ENCODE data around the gene CCDC154. TPM values are rescaled to one million over a fixed set of nuclear protein-coding genes. Genes with fewer than 3 reads are reported as not detected.

The CCDC154 gene
- total and polyA plus RNA-seq, 2 experiments from 2014 or later, result 0.31 TPM; not detected in 1

GRCh38 chr16:1426734-1427471 is 17.5 kb downstream of the CCDC154 start:
- H3K9me3 Mint-ChIP-seq, result no peaks in the 10 kb centered on the region; the same call in 2 of the 3 replicates
- no peaks in the 10 kb centered on the region for H3K36me3 ChIP-seq (ENCODE audit: insufficient read depth)
- H3F3A ChIP-seq (replicated peaks; ENCODE audit: low read depth), result no peaks in the 10 kb centered on the region
- no peaks in the 10 kb centered on the region for H3K36me3 Mint-ChIP-seq (ENCODE audit: low read depth)
- peaks cover 8% of the 10 kb centered on the region for H3K27me3 Mint-ChIP-seq (ENCODE audit: insufficient read depth, low read depth, poor library complexity)
- H3K4me1 ChIP-seq (ENCODE audit: insufficient read depth), result no peaks in the 10 kb centered on the region
- peak; percentile 44 for DNase-seq (ENCODE audit: low spot score)
- no peaks in the 10 kb centered on the region for H3K27me3 ChIP-seq (ENCODE audit: insufficient read depth)
- H4K20me1 ChIP-seq (replicated peaks; ENCODE audit: insufficient read depth), result no peaks in the 10 kb centered on the region
- no peaks in the 10 kb centered on the region for H3K79me2 ChIP-seq (replicated peaks; ENCODE audit: insufficient read depth)
- no peak overlapping the region for H3K4me3 Mint-ChIP-seq
- H3K4me2 ChIP-seq, result no peak overlapping the region
- H2AFZ ChIP-seq, result no peak overlapping the region; the same call in 1 of the 2 replicates
- H3K27ac Mint-ChIP-seq, result no peak overlapping the region; the same call in 1 of the 2 replicates
- H3K4me1 Mint-ChIP-seq, result 0 out of 3 replicates have a peak, but pooled peaks cover 2% of the 10 kb centered on the region
- no peak overlapping the region for H3K4me3 ChIP-seq
- TF ChIP-seq, protein P1, sequence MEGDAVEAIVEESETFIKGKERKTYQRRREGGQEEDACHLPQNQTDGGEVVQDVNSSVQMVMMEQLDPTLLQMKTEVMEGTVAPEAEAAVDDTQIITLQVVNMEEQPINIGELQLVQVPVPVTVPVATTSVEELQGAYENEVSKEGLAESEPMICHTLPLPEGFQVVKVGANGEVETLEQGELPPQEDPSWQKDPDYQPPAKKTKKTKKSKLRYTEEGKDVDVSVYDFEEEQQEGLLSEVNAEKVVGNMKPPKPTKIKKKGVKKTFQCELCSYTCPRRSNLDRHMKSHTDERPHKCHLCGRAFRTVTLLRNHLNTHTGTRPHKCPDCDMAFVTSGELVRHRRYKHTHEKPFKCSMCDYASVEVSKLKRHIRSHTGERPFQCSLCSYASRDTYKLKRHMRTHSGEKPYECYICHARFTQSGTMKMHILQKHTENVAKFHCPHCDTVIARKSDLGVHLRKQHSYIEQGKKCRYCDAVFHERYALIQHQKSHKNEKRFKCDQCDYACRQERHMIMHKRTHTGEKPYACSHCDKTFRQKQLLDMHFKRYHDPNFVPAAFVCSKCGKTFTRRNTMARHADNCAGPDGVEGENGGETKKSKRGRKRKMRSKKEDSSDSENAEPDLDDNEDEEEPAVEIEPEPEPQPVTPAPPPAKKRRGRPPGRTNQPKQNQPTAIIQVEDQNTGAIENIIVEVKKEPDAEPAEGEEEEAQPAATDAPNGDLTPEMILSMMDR (conservative IDR thresholded peaks at IDR 0.05; ENCODE audit: low read depth in 2 of 2), result peak in 1 of 2 experiments; percentile 7; a peak in 1 of 4 replicates
- no peak for TF ChIP-seq ETS1 (IDR thresholded peaks at IDR 0.05)
- H3K27ac ChIP-seq (ENCODE audit: low read depth), result no peak overlapping the region
- no peaks in the 10 kb centered on the region for H3K9me2 ChIP-seq (ENCODE audit: insufficient read depth)
- ATAC-seq, result peak; percentile 38

- no peaks in the 10 kb centered on the region for H3K36me3 Mint-ChIP-seq (ENCODE audit: low read depth)
- Histone ChIP-seq H3K27ac (ENCODE audit: low read depth) (no peak overlapping the region), H2AFZ (no peak overlapping the region), H3K4me2 (no peak overlapping the region), H3K9me2 (ENCODE audit: insufficient read depth) (no peaks in the 10 kb centered on the region), H3K4me3 (no peak overlapping the region), H4K20me1 (replicated peaks; ENCODE audit: insufficient read depth) (no peaks in the 10 kb centered on the region), H3K36me3 (ENCODE audit: insufficient read depth) (no peaks in the 10 kb centered on the region), H3K27me3 (ENCODE audit: insufficient read depth) (no peaks in the 10 kb centered on the region), H3F3A (replicated peaks; ENCODE audit: low read depth) (no peaks in the 10 kb centered on the region), H3K79me2 (replicated peaks; ENCODE audit: insufficient read depth) (no peaks in the 10 kb centered on the region), H3K4me1 (ENCODE audit: insufficient read depth) (no peaks in the 10 kb centered on the region; the same call in 1 of the 2 replicates)
- H3K27ac Mint-ChIP-seq, result no peak overlapping the region
- H3K4me1 Mint-ChIP-seq, result 0 out of 3 replicates have a peak, but pooled peaks cover 2% of the 10 kb centered on the region
- peaks cover 9% of the 10 kb centered on the region for H3K27me3 Mint-ChIP-seq (ENCODE audit: insufficient read depth, low read depth, poor library complexity)
- H3K9me3 Mint-ChIP-seq, result no peaks in the 10 kb centered on the region
- DNase-seq (ENCODE audit: low spot score), result no peak
- no peak for ATAC-seq
- H3K4me3 Mint-ChIP-seq, result no peak overlapping the region
- TF ChIP-seq EZH2phosphoT487 (IDR thresholded peaks at IDR 0.05; ENCODE audit: unreplicated experiment), result no peak
- no peak for TF ChIP-seq ZNF462 (CRISPR knock-in tag; IDR thresholded peaks at IDR 0.05)
- no peak for TF ChIP-seq CREB1 (CRISPR knock-in tag; IDR thresholded peaks at IDR 0.05; ENCODE audit: low read depth)
- no peak for TF ChIP-seq ZNF114 (CRISPR knock-in tag; IDR thresholded peaks at IDR 0.05)
- no peak for TF ChIP-seq EZH2 (IDR thresholded peaks at IDR 0.05; ENCODE audit: low read depth, unreplicated experiment)
- no peak for TF ChIP-seq POLR2AphosphoS5 (IDR thresholded peaks at IDR 0.05; ENCODE audit: low read depth)
- TF ChIP-seq NANOG (IDR thresholded peaks at IDR 0.05; ENCODE audit: borderline replicate concordance), result no peak
- TF ChIP-seq ZNF331 (CRISPR knock-in tag; IDR thresholded peaks at IDR 0.05; ENCODE audit: low read depth), result no peak
These were observed 18.6 kb downstream of the CCDC154 start for GRCh38 chr16:1425616-1426370.

Data from GM23338 (cell line).